HepG2 (cell line): ENCODE measurements around the gene GPER1. TPM values are rescaled to one million over a fixed set of nuclear protein-coding genes. Genes with fewer than 3 reads are reported as not detected.

ENCODE experiments used
- ATF1 ChIP-seq: IDR thresholded peaks from 2 replicates; pipeline ENCODE4 v1.6.1; 2016; ENCODE audit warnings: mild to moderate bottlenecking, control low read depth
- CREM ChIP-seq, 2 experiments: sonication (generic) in 1 of 2; formaldehyde crosslinking in 1 of 2; IDR thresholded peaks; 2 replicates each; pipeline versions ENCODE4 v1.4.0 to v1.6.1; 2016 to 2020; ENCODE audit warnings: antibody characterized with exemption in 1 of 2, mild to moderate bottlenecking in 1 of 2, missing genetic modification reagents in 1 of 2
- IKZF1 ChIP-seq: fragments of 450-650 bp; IDR thresholded peaks from 2 replicates; pipeline ENCODE4 v1.7.1; 2016
- MBNL3 ChIP-seq: fragments of 250-450 bp; sonication (Bioruptor Pico); conservative IDR thresholded peaks from 2 replicates; pipeline ENCODE4 v1.8.0; 2022; ENCODE audit warnings: mild to moderate bottlenecking, inconsistent platforms
- NFE2L1 ChIP-seq: sonication (generic); formaldehyde crosslinking; IDR thresholded peaks from 2 replicates; pipeline ENCODE4 v1.4.0; 2020; ENCODE audit warnings: missing genetic modification reagents, mild to moderate bottlenecking, borderline replicate concordance
- NFYB ChIP-seq: sonication (generic); formaldehyde crosslinking; IDR thresholded peaks from 2 replicates; pipeline ENCODE4 v1.4.0; 2020; ENCODE audit warnings: missing genetic modification reagents
- SNRNP70 ChIP-seq: fragments of 200-400 bp; formaldehyde crosslinking; IDR thresholded peaks from 2 replicates; pipeline ENCODE4 v1.6.1; 2017; ENCODE audit warnings: mild to moderate bottlenecking, low read depth, low read length, moderate library complexity
- SRSF1 ChIP-seq: fragments of 200-400 bp; formaldehyde crosslinking; optimal IDR thresholded peaks from 2 replicates; pipeline ENCODE3; 2017; ENCODE audit warnings: mild to moderate bottlenecking, low read depth, low read length, moderate library complexity
- ZNF234 ChIP-seq: sonication (generic); formaldehyde crosslinking; conservative IDR thresholded peaks from 2 replicates; pipeline ENCODE4 v1.5.1; 2020; ENCODE audit warnings: mild to moderate bottlenecking, missing genetic modification reagents
- ZNF609 ChIP-seq: sonication (generic); formaldehyde crosslinking; IDR thresholded peaks from 2 replicates; pipeline ENCODE4 v1.4.0; 2020; ENCODE audit warnings: mild to moderate bottlenecking, missing genetic modification reagents, borderline replicate concordance
- ZNF616 ChIP-seq: sonication (generic); formaldehyde crosslinking; IDR thresholded peaks from 2 replicates; pipeline ENCODE4 v1.5.0; 2020; ENCODE audit warnings: low read depth, mild to moderate bottlenecking, missing genetic modification reagents
- polyA plus RNA-seq, 8 experiments: library from polyadenylated mRNA; depleted of rRNA in 3 of 8; stranded (reverse) in 7 of 8; unstranded in 1 of 8; fragments of >200 nt; fragmentation: Illumina TruSeq in 4 of 8; extraction: Trizol in 4 of 8; gene quantifications; 2 replicates each; pipeline versions ENCODE4 v1.2.1 to v1.2.3, GENCODE V29; 2011 to 2016; ENCODE audit warnings: low read depth in 4 of 8, missing spikeins in 1 of 8, mixed read lengths in 1 of 8; ENCODE audit not compliant: insufficient read depth in 1 of 8
- total RNA-seq, 5 experiments: library from RNA; depleted of rRNA; stranded (reverse); fragments of >200 nt; fragmentation: Illumina TruSeq; extraction: Trizol; gene quantifications; 2 replicates each; pipeline ENCODE4 v1.2.3, GENCODE V29; 2016; ENCODE audit warnings: low read depth in 1 of 5
- TF ChIP-seq, protein P1 (sequence below): sonication (generic); formaldehyde crosslinking; IDR thresholded peaks from 2 replicates; pipeline ENCODE4 v1.4.0; 2020; ENCODE audit warnings: missing genetic modification reagents, borderline replicate concordance
- TF ChIP-seq, protein P2 (sequence below): sonication (generic); formaldehyde crosslinking; IDR thresholded peaks from 2 replicates; pipeline ENCODE4 v1.4.0; 2020; ENCODE audit warnings: mild to moderate bottlenecking, low read depth, missing genetic modification reagents
- TF ChIP-seq, protein P3 (sequence below): sonication (generic); formaldehyde crosslinking; conservative IDR thresholded peaks from 2 replicates; pipeline ENCODE4 v1.4.0; 2020; ENCODE audit warnings: missing genetic modification reagents
- TF ChIP-seq, protein P4 (sequence below): sonication (generic); formaldehyde crosslinking; IDR thresholded peaks from 2 replicates; pipeline ENCODE4 v1.5.0; 2020; ENCODE audit warnings: mild to moderate bottlenecking, missing genetic modification reagents, borderline replicate concordance

GPER1 gene
- total and polyA plus RNA-seq, 2 of the 13 experiments (the other 11 are each of a cell fraction or from before 2014, with no cell fraction given): 12.7 to 19.7 TPM

- TF ChIP-seq, protein P1, sequence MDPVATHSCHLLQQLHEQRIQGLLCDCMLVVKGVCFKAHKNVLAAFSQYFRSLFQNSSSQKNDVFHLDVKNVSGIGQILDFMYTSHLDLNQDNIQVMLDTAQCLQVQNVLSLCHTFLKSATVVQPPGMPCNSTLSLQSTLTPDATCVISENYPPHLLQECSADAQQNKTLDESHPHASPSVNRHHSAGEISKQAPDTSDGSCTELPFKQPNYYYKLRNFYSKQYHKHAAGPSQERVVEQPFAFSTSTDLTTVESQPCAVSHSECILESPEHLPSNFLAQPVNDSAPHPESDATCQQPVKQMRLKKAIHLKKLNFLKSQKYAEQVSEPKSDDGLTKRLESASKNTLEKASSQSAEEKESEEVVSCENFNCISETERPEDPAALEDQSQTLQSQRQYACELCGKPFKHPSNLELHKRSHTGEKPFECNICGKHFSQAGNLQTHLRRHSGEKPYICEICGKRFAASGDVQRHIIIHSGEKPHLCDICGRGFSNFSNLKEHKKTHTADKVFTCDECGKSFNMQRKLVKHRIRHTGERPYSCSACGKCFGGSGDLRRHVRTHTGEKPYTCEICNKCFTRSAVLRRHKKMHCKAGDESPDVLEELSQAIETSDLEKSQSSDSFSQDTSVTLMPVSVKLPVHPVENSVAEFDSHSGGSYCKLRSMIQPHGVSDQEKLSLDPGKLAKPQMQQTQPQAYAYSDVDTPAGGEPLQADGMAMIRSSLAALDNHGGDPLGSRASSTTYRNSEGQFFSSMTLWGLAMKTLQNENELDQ: no peak
- no peak for TF ChIP-seq ZNF234 (CRISPR knock-in tag)
- TF ChIP-seq NFE2L1 (CRISPR knock-in tag): no peak
- TF ChIP-seq, protein P2, sequence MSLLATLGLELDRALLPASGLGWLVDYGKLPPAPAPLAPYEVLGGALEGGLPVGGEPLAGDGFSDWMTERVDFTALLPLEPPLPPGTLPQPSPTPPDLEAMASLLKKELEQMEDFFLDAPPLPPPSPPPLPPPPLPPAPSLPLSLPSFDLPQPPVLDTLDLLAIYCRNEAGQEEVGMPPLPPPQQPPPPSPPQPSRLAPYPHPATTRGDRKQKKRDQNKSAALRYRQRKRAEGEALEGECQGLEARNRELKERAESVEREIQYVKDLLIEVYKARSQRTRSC (CRISPR knock-in tag): no peak
- TF ChIP-seq, protein P3, sequence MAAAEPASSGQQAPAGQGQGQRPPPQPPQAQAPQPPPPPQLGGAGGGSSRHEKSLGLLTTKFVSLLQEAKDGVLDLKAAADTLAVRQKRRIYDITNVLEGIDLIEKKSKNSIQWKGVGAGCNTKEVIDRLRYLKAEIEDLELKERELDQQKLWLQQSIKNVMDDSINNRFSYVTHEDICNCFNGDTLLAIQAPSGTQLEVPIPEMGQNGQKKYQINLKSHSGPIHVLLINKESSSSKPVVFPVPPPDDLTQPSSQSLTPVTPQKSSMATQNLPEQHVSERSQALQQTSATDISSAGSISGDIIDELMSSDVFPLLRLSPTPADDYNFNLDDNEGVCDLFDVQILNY (CRISPR knock-in tag): no peak
- TF ChIP-seq CREM (IDR thresholded peaks at IDR 0.05): peak; percentile 43; the same call in 1 of the 2 replicates
- no peak for TF ChIP-seq CREM (CRISPR knock-in tag; IDR thresholded peaks at IDR 0.05)
- TF ChIP-seq IKZF1: no peak
- TF ChIP-seq MBNL3 (CRISPR knock-in tag): no peak
- TF ChIP-seq NFYB (CRISPR knock-in tag): 0 out of 2 replicates have a peak, but pooled peaks have one; percentile 43
- peak; percentile 74 for TF ChIP-seq ZNF609
- no peak for TF ChIP-seq ATF1 (CRISPR knock-in tag)
- TF ChIP-seq SNRNP70: no peak
- no peak for TF ChIP-seq SRSF1
- no peak for TF ChIP-seq ZNF616 (CRISPR knock-in tag)
- TF ChIP-seq, protein P4, sequence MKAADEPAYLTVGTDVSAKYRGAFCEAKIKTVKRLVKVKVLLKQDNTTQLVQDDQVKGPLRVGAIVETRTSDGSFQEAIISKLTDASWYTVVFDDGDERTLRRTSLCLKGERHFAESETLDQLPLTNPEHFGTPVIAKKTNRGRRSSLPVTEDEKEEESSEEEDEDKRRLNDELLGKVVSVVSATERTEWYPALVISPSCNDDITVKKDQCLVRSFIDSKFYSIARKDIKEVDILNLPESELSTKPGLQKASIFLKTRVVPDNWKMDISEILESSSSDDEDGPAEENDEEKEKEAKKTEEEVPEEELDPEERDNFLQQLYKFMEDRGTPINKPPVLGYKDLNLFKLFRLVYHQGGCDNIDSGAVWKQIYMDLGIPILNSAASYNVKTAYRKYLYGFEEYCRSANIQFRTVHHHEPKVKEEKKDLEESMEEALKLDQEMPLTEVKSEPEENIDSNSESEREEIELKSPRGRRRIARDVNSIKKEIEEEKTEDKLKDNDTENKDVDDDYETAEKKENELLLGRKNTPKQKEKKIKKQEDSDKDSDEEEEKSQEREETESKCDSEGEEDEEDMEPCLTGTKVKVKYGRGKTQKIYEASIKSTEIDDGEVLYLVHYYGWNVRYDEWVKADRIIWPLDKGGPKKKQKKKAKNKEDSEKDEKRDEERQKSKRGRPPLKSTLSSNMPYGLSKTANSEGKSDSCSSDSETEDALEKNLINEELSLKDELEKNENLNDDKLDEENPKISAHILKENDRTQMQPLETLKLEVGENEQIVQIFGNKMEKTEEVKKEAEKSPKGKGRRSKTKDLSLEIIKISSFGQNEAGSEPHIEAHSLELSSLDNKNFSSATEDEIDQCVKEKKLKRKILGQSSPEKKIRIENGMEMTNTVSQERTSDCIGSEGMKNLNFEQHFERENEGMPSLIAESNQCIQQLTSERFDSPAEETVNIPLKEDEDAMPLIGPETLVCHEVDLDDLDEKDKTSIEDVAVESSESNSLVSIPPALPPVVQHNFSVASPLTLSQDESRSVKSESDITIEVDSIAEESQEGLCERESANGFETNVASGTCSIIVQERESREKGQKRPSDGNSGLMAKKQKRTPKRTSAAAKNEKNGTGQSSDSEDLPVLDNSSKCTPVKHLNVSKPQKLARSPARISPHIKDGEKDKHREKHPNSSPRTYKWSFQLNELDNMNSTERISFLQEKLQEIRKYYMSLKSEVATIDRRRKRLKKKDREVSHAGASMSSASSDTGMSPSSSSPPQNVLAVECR: peak; percentile 84; the same call in 1 of the 2 replicates
These were observed 5.0 kb downstream of the GPER1 start (continued) for GRCh38 chr7:1092806-1093501.
